RCC 7860 (cell line): Measurements from ENCODE around the gene LRRTM4.

Experiments
- DNase-seq: peaks from one replicate; pipeline ENCODE4 v3.0.0-alpha.2; 2015; ENCODE audit warnings: low spot score
- FAIRE-seq: peaks from 2 replicates; lab custom pipeline; 2012; peaks lifted over from hg19 to GRCh38; lab: Jason Lieb, UNC

Gene LRRTM4

GRCh38 chr2:77008853-77009252 lies 513.3 kb downstream of the LRRTM4 start:
- DNase-seq (no peak), FAIRE-seq (no peak)

DNA sequence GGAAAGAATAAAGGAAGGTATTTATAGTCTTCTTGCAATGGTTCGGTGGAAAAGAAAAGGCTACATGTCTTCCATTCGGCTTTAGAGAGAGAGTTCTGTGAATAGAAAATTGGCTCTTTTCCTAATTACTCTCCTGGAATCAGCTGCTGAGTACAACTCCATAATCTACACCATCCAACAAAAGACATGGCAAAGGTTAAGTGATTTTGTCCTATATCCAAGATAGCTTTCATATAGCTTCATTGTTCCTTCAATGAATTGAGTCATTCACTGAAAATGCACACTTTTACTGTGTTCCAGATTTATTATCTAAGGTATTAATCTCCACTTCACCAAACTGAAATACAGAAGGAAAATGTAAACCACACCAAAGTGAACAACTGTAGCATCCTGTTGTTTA lies 514.5 kb downstream of the LRRTM4 start:
- FAIRE-seq: no peak
- no peak for DNase-seq

DNA sequence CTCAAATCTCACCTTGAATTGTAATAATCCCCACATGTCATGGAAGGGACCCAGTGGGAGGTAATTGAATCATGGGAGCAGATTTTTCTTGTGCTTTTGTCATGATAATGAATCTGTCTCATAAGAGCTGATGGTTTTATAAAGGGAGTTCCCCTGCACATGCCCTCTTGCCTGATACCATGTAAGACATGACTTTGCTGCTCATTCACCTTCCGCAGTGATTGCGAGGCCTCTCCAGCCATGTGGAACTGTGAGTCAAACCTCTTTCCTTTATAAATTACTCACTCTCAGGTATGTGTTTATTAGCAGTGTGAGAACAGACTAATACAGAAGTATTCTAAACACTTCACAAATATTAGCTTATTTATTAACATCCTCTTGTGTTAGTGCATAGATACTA lies 516.7 kb downstream of the LRRTM4 start:
- FAIRE-seq: peak; percentile 86
- DNase-seq: peak; percentile 66

DNA sequence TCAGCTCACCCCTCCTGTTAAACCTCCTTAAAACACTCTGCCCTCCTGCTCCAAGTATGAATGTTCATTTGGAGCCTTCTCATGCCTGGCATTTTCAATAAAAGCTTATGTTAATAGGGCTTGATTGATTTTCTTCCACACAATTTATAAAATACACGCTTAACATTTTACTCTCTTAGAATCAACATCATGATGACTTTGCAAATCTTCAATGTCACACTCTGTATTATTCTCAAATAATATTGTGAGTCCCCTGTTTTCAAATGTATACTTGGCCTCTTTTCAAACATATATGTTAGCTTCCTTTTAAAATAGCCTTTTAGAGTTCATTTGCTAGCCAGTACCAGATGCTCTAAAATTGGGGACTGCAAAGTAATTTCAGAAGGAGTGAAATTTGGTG lies 520.3 kb downstream of the LRRTM4 start:
- FAIRE-seq: no peak
- DNase-seq: no peak

DNA sequence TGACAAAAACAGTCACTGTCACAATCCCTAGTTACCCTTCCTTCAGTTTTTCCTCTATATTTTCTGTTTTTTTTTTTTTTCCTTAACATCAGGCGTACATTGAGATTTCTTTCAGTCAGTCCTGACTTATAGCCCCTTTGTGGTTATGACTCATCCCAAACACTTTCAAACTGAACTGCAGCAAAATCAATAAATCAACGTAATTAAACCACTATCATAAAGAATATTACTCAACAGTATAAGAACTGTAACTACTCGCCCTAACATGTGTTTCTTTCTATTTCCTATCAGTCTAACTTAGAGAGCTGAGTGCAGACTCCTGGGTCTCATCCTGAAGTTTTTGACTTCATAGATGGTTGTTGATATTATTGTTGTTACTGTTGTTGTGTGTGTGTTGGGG lies 523.5 kb downstream of the LRRTM4 start:
- DNase-seq (no peak), FAIRE-seq (peak; percentile 36)

- no peak for FAIRE-seq
Observed at GRCh38 chr2:76998152-76998551, 524.0 kb downstream of the LRRTM4 start.

GRCh38 chr2:76997296-76997695 lies 524.9 kb downstream of the LRRTM4 start:
- FAIRE-seq: no peak

More at GRCh38 chr2:76998152-76998551, 524.0 kb downstream of the LRRTM4 start:
- DNase-seq: no peak

GRCh38 chr2:76985387-76986136 lies 536.6 kb downstream of the LRRTM4 start:
- DNase-seq (no peak), FAIRE-seq (no peak)

More at GRCh38 chr2:76997296-76997695, 524.9 kb downstream of the LRRTM4 start:
- DNase-seq: no peak

GRCh38 chr2:76984359-76984758 lies 537.8 kb downstream of the LRRTM4 start:
- no peak for FAIRE-seq
- DNase-seq: no peak

DNA sequence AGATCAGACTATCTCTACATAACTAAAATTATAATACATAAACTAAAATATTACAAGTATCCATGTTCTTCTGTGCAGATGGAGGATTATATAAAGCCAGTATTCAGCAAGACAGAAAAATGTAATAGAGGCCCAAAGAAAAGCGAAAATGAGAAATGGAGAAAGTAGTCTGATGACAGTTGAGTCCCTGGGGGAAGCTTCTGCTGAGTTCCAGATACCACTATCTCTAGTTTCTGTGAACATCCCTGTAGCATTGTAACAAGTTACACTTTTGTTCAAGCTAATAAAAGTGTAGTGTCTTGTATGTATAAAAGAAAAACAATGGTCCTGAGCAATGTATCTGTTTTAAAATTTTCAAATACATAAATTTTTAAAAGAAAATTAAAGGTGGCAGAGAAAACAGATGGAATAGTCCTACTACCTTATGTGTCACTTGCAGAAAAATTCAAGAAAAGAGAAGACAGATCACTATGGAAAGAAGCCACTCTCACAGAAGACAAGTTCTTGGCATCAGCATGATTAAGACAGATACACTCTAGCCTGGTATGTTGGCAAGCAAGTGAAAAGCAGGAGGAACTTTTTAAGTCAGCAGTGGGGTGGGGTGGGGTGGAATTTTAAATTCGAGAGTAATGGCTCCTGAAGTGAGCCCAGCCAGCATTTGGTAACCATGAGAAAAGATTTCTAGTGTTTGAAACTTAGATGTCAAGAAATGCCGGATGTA lies 541.9 kb downstream of the LRRTM4 start:
- no peak for DNase-seq

GRCh38 chr2:76977846-76978727 lies 544.1 kb downstream of the LRRTM4 start:
- FAIRE-seq (no peak), DNase-seq (no peak)

More for the DNA sequence above, 541.9 kb downstream of the LRRTM4 start:
- no peak for FAIRE-seq

DNA sequence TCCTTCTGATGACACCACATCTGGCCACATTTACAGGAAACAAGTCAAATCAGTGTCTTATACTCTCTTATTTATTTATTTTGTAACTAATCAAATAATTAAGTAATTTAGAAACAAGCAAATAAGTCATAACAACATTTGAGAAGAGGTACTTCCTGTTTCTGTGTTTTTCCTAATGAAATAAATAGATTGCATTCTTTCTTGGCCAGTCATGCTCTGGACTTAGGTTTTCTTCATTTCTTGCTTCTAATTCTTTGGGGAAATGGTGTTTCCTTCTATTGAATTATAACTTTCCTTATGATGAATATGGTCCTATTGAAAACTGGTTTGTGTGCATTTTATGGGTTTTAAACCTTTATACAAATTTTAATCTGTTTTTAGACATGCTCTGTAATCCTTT lies 546.4 kb downstream of the LRRTM4 start:
- DNase-seq (no peak), FAIRE-seq (no peak)

- no peak for DNase-seq
- FAIRE-seq: no peak
Observed at GRCh38 chr2:76973610-76974009, 548.6 kb downstream of the LRRTM4 start.

GRCh38 chr2:76965772-76966171 lies 556.4 kb downstream of the LRRTM4 start:
- DNase-seq (no peak), FAIRE-seq (no peak)

- FAIRE-seq (no peak), DNase-seq (no peak)
Observed at GRCh38 chr2:76958749-76959148, 563.4 kb downstream of the LRRTM4 start.

GRCh38 chr2:76953733-76954347 lies 568.3 kb downstream of the LRRTM4 start:
- DNase-seq: peak; percentile 40
- no peak for FAIRE-seq

- DNase-seq: no peak
- no peak for FAIRE-seq
Observed at GRCh38 chr2:76946631-76947145, 575.5 kb downstream of the LRRTM4 start.

GRCh38 chr2:76940559-76940958 lies 581.6 kb downstream of the LRRTM4 start:
- DNase-seq: no peak
- FAIRE-seq: no peak

- DNase-seq (no peak), FAIRE-seq (no peak)
Observed at GRCh38 chr2:76938153-76938552, 584.0 kb downstream of the LRRTM4 start.

GRCh38 chr2:76932550-76932949 lies 589.6 kb downstream of the LRRTM4 start:
- DNase-seq (no peak), FAIRE-seq (no peak)
